Stimulated activated CD8-positive, alpha-beta memory T cell treated with anti-CD3 and anti-CD28 coated beads, Interleukin-2, amount 100 ng/mL, for 48 hours (primary cell): ENCODE data around the gene FAP.

ENCODE experiments used
- DNase-seq, 2 donors: peaks; one replicate each; pipeline ENCODE4 v3.0.0-alpha.2; 2020; ENCODE audit warnings: low read depth in 2 of 2

The FAP gene

GRCh38 chr2:162243294-162243693 lies at the start of gene FAP:
FAP (minus strand) TSS chr2:162243445; CDS start chr2:162243327, 118 bp downstream.
- DNase-seq: no peak

- no peak for DNase-seq
Measured at GRCh38 chr2:162291748-162292147, 48.5 kb upstream of the FAP start.

- no peak for DNase-seq
Measured at GRCh38 chr2:162282765-162283425, 39.6 kb upstream of the FAP start.

- DNase-seq: no peak
Measured at GRCh38 chr2:162280654-162281053, 37.4 kb upstream of the FAP start.

GRCh38 chr2:162277381-162277780 lies 34.1 kb upstream of the FAP start:
- no peak for DNase-seq

- no peak for DNase-seq
Measured at GRCh38 chr2:162267996-162268395, 24.8 kb upstream of the FAP start.

GRCh38 chr2:162267496-162267895 lies 24.3 kb upstream of the FAP start:
- DNase-seq: no peak

- DNase-seq: no peak
Measured at GRCh38 chr2:162266460-162266760, 23.2 kb upstream of the FAP start.

GRCh38 chr2:162265666-162266459 lies 22.6 kb upstream of the FAP start:
- no peak for DNase-seq

- DNase-seq: no peak
Measured at GRCh38 chr2:162261032-162261945, 18.0 kb upstream of the FAP start.

GRCh38 chr2:162258686-162259085 lies 15.4 kb upstream of the FAP start:
- DNase-seq: no peak

GRCh38 chr2:162258169-162258568 lies 14.9 kb upstream of the FAP start:
- no peak for DNase-seq

- no peak for DNase-seq
Measured at GRCh38 chr2:162257425-162257824, 14.2 kb upstream of the FAP start.

- DNase-seq: no peak
Measured at GRCh38 chr2:162256591-162256991, 13.3 kb upstream of the FAP start.

- DNase-seq: no peak
Measured at GRCh38 chr2:162254236-162254871, 11.1 kb upstream of the FAP start.

- DNase-seq: no peak
Measured at GRCh38 chr2:162253435-162253834, 10.2 kb upstream of the FAP start.

- no peak for DNase-seq
Measured at GRCh38 chr2:162252153-162252552, 8.9 kb upstream of the FAP start.

GRCh38 chr2:162245781-162246180 lies 2.5 kb upstream of the FAP start:
- no peak for DNase-seq

- DNase-seq: no peak
Measured at GRCh38 chr2:162245061-162245460, 1.8 kb upstream of the FAP start.

GRCh38 chr2:162244541-162245031 lies 1.3 kb upstream of the FAP start:
- no peak for DNase-seq

GRCh38 chr2:162243715-162244114 lies 470 bp upstream of the FAP start:
- no peak for DNase-seq
